KMS-11 (cell line): ENCODE data around the gene SMIM33.

Source experiments
- H2AFZ ChIP-seq: fragments of 200-600 bp; sonication (generic); 2 replicates; pipeline ENCODE4 v1.6.1; 2016; ENCODE audit warnings: antibody characterized with exemption, mixed run types, low read depth
- H3K27ac ChIP-seq: fragments of 200-600 bp; sonication (generic); 2 replicates; pipeline ENCODE4 v1.6.1; 2016; ENCODE audit warnings: mild to moderate bottlenecking, mixed run types
- H3K27me3 ChIP-seq: fragments of 200-600 bp; sonication (generic); 2 replicates; pipeline ENCODE4 v1.6.1; 2017; ENCODE audit warnings: mild to moderate bottlenecking, low read depth, mixed run types, moderate library complexity; ENCODE audit not compliant: insufficient read depth
- H3K36me3 ChIP-seq: fragments of 200-600 bp; sonication (generic); 2 replicates; pipeline ENCODE4 v1.6.1; 2017; ENCODE audit warnings: mild to moderate bottlenecking, mixed run types; ENCODE audit not compliant: insufficient read depth
- H3K4me1 ChIP-seq: fragments of 200-600 bp; sonication (generic); 2 replicates; pipeline ENCODE4 v1.6.1; 2016; ENCODE audit warnings: mild to moderate bottlenecking, low read depth, mixed run types; ENCODE audit not compliant: poor library complexity, severe bottlenecking
- H3K4me2 ChIP-seq: fragments of 200-600 bp; sonication (generic); 2 replicates; pipeline ENCODE4 v1.7.0; 2016; ENCODE audit warnings: mild to moderate bottlenecking, mixed run types
- H3K4me3 ChIP-seq: fragments of 200-600 bp; sonication (generic); IDR thresholded peaks from 2 replicates; pipeline ENCODE4 v1.6.1; 2017; ENCODE audit warnings: low read depth, low read length, mixed read lengths; ENCODE audit not compliant: insufficient read depth
- H3K79me2 ChIP-seq: fragments of 200-600 bp; sonication (generic); 2 replicates; pipeline ENCODE4 v1.6.1; 2016; ENCODE audit warnings: low read depth, mixed run types; ENCODE audit not compliant: insufficient read depth
- H3K9ac ChIP-seq: fragments of 200-600 bp; sonication (generic); 2 replicates; pipeline ENCODE4 v1.6.1; 2016; ENCODE audit warnings: mild to moderate bottlenecking, mixed run types
- H4K20me1 ChIP-seq: fragments of 200-600 bp; sonication (generic); 2 replicates; pipeline ENCODE4 v1.6.1; 2016; ENCODE audit warnings: mild to moderate bottlenecking, mixed run types; ENCODE audit not compliant: insufficient read depth
- CTCF ChIP-seq: fragments of 200-600 bp; sonication (generic); conservative IDR thresholded peaks from 2 replicates; pipeline ENCODE4 v1.6.1; 2017; ENCODE audit warnings: low read depth, mild to moderate bottlenecking, antibody characterized with exemption, low read length, moderate library complexity, mixed read lengths

Gene SMIM33

GRCh38 chr5:139430015-139430414 is 40.8 kb upstream of the SMIM33 start:
- Histone ChIP-seq H3K4me1 (peaks cover 6% of the 10 kb centered on the region), H3K27ac (no peak overlapping the region), H3K36me3 (no peaks in the 10 kb centered on the region), H3K4me2 (no peak overlapping the region), H3K79me2 (no peaks in the 10 kb centered on the region), H3K9ac (no peak overlapping the region), H2AFZ (no peak overlapping the region), H3K27me3 (no peaks in the 10 kb centered on the region), H4K20me1 (no peaks in the 10 kb centered on the region), H3K4me3 (no peak overlapping the region)
- TF ChIP-seq CTCF: no peak

- H3K4me2 ChIP-seq: no peak overlapping the region
- no peaks in the 10 kb centered on the region for H3K27me3 ChIP-seq
- TF ChIP-seq CTCF: no peak
Measured at GRCh38 chr5:139431706-139432105, 39.1 kb upstream of the SMIM33 start.

GRCh38 chr5:139435676-139436075 is 35.1 kb upstream of the SMIM33 start:
- H3K27ac ChIP-seq: no peak overlapping the region
- H3K36me3 ChIP-seq: no peaks in the 10 kb centered on the region
- H4K20me1 ChIP-seq: no peaks in the 10 kb centered on the region
- no peak overlapping the region for H2AFZ ChIP-seq
- H3K4me1 ChIP-seq: peaks cover 29% of the 10 kb centered on the region
- no peak overlapping the region for H3K4me2 ChIP-seq
- no peak overlapping the region for H3K4me3 ChIP-seq
- H3K27me3 ChIP-seq: no peaks in the 10 kb centered on the region
- TF ChIP-seq CTCF: no peak
- no peak overlapping the region for H3K9ac ChIP-seq
- H3K79me2 ChIP-seq: no peaks in the 10 kb centered on the region

More at GRCh38 chr5:139431706-139432105, 39.1 kb upstream of the SMIM33 start:
- H3K4me3 ChIP-seq: no peak overlapping the region
- no peak overlapping the region for H3K9ac ChIP-seq
- no peak overlapping the region for H3K27ac ChIP-seq
- H3K36me3 ChIP-seq: no peaks in the 10 kb centered on the region
- H2AFZ ChIP-seq: no peak overlapping the region
- H3K79me2 ChIP-seq: no peaks in the 10 kb centered on the region
- H3K4me1 ChIP-seq: peaks cover 8% of the 10 kb centered on the region
- H4K20me1 ChIP-seq: no peaks in the 10 kb centered on the region

GRCh38 chr5:139438707-139439012 is 32.1 kb upstream of the SMIM33 start:
- H3K9ac ChIP-seq: no peak overlapping the region; the same call in 1 of the 2 replicates
- H3K4me2 ChIP-seq: peak overlapping the region; percentile 100
- H3K4me3 ChIP-seq: no peak overlapping the region
- no peaks in the 10 kb centered on the region for H3K79me2 ChIP-seq
- no peak overlapping the region for H3K27ac ChIP-seq
- H3K36me3 ChIP-seq: no peaks in the 10 kb centered on the region
- peak overlapping the region; percentile 97 for H2AFZ ChIP-seq
- no peaks in the 10 kb centered on the region for H3K27me3 ChIP-seq
- H4K20me1 ChIP-seq: no peaks in the 10 kb centered on the region
- H3K4me1 ChIP-seq: peaks cover 29% of the 10 kb centered on the region
- no peak for TF ChIP-seq CTCF
